Measurements from ENCODE around the gene KIF15. TPM values are rescaled to one million over a fixed set of nuclear protein-coding genes. Genes with fewer than 3 reads are reported as not detected.

KIF15 gene
- total RNA-seq, 4 donors from 2014 or later, result 0.15 to 1.8 (median 0.33) TPM; not detected in 1

DNA sequence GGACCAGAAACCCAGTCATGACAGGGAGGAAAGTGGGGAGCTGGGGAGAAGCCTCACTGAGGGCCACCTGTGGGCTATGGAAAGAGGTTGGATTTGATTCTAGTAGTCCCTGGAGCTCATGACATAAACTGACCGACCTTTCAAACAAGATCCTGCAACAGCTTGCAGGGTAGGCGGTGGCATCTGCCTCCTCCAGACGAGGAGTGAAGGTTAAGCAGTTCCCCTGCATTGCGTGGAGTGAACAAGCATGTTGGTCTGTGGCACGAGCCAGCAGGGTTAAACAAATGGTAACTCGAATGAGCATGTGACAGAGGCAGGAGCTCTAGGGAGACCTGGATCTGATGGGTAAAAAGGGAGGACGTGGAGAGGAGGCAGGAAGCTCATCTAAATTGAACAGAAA lies 125.5 kb downstream of the KIF15 start:
- H3K4me1 ChIP-seq, result peaks cover 4 to 16% of the 10 kb centered on the region in 2 donors
- no peak overlapping the region for H3K27ac ChIP-seq
- no peaks in the 10 kb centered on the region for H3K9me3 ChIP-seq
- intact Hi-C loops (cut with DNase I), result no loop called here
- TF ChIP-seq, protein P1, sequence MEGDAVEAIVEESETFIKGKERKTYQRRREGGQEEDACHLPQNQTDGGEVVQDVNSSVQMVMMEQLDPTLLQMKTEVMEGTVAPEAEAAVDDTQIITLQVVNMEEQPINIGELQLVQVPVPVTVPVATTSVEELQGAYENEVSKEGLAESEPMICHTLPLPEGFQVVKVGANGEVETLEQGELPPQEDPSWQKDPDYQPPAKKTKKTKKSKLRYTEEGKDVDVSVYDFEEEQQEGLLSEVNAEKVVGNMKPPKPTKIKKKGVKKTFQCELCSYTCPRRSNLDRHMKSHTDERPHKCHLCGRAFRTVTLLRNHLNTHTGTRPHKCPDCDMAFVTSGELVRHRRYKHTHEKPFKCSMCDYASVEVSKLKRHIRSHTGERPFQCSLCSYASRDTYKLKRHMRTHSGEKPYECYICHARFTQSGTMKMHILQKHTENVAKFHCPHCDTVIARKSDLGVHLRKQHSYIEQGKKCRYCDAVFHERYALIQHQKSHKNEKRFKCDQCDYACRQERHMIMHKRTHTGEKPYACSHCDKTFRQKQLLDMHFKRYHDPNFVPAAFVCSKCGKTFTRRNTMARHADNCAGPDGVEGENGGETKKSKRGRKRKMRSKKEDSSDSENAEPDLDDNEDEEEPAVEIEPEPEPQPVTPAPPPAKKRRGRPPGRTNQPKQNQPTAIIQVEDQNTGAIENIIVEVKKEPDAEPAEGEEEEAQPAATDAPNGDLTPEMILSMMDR (IDR thresholded peaks at IDR 0.05), result no peak
- TF ChIP-seq POLR2A (IDR thresholded peaks at IDR 0.05), result no peak
- DNase-seq, result no peak
- H3K27me3 ChIP-seq, result no peaks in the 10 kb centered on the region
- H3K36me3 ChIP-seq, result no peaks in the 10 kb centered on the region
- WGBS, 2 donors, result 78 to 84% methylated on average over 7 of the region's 7 CpGs
- H3K4me3 ChIP-seq (replicated peaks in 1 of 3), result no peak overlapping the region

DNA sequence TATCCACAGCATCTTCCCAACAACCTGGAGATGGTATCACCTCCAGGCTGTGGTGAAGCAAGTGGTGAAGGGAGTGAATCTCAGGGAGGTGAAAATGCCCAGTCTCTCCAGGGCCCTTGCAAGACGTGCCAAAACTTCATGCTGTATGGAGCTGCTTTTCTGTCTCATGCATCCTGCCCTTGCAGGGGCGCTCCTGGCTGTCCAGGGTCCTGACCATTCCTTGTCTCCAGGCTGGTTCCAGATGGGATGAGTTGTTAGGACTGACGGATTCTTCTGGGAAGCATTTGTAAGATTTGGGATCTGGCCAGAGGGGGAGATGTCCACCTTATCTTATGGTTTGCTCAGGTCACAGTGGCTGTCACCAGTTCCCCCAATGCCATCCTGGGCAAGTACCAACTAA lies 128.7 kb downstream of the KIF15 start:
- DNase-seq, result no peak
- no peaks in the 10 kb centered on the region for H3K36me3 ChIP-seq
- H3K4me1 ChIP-seq, result no peaks in the 10 kb centered on the region
- 58 to 63% methylated on average over 3 of the region's 3 CpGs for WGBS, 2 donors
- no peak overlapping the region for H3K27ac ChIP-seq
- TF ChIP-seq, protein P1 (IDR thresholded peaks at IDR 0.05), result no peak
- TF ChIP-seq POLR2A (IDR thresholded peaks at IDR 0.05), result no peak
- no peaks in the 10 kb centered on the region for H3K27me3 ChIP-seq
- no peak overlapping the region for H3K4me3 ChIP-seq (replicated peaks in 1 of 3)
- no peaks in the 10 kb centered on the region for H3K9me3 ChIP-seq
- intact Hi-C loops (cut with DNase I), result no loop called here

DNA sequence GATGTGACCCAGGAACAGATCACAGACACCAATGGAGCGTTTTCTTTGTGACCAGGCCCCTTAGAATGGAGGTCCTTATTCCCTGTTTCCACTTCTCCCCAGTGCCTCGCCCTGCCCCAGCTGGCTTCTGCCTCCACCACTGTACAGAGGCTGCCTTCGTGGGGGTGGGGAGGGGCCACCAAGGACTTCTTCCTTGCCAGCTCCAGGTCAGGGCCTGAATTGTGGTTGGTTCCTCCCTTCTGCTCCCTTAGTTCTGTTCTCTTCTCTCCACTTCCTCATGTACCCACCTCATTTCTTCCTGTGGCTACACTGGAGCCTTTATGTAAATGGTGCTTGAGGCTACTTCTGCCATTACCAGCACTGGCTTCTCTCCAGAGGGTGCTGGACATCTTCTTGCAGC lies 129.3 kb downstream of the KIF15 start:
- H3K36me3 ChIP-seq, result no peaks in the 10 kb centered on the region
- TF ChIP-seq, protein P1 (IDR thresholded peaks at IDR 0.05), result no peak
- no peak for TF ChIP-seq POLR2A (IDR thresholded peaks at IDR 0.05)
- WGBS, 2 donors, result 79 to 83% methylated on average over 3 of the region's 3 CpGs
- no peaks in the 10 kb centered on the region for H3K27me3 ChIP-seq
- no peaks in the 10 kb centered on the region for H3K4me1 ChIP-seq
- no peaks in the 10 kb centered on the region for H3K9me3 ChIP-seq
- H3K4me3 ChIP-seq (replicated peaks in 1 of 3), result no peak overlapping the region
- no peak overlapping the region for H3K27ac ChIP-seq
- DNase-seq, result no peak
- intact Hi-C loops (cut with DNase I), result no loop called here

DNA sequence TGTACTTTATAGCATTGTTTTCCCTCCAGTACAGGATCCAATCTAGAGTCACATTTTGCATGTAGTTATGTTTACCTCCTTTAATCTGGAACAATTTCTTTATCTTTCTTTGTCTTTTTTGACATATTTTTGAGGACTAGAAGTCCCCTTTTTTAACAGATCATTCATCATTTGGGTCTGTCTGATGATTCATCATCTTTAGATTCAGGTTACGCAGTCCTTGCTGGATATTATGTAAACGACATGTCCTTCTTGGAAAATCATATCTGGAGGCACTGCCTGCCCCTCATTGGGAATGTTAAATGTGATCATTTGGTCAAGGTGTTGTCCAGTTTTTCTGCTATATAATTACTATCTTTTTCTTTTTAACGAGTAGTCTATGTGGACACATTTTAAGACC lies 131.1 kb downstream of the KIF15 start:
- H3K9me3 ChIP-seq, result no peaks in the 10 kb centered on the region
- no peak overlapping the region for H3K27ac ChIP-seq
- WGBS, 2 donors, result 86 to 91% methylated on average over 3 of the region's 3 CpGs
- intact Hi-C loops (cut with DNase I), result no loop called here
- no peak for DNase-seq
- H3K4me3 ChIP-seq (replicated peaks in 1 of 3), result no peak overlapping the region
- H3K36me3 ChIP-seq, result no peaks in the 10 kb centered on the region
- TF ChIP-seq, protein P1 (IDR thresholded peaks at IDR 0.05), result no peak
- TF ChIP-seq POLR2A (IDR thresholded peaks at IDR 0.05), result no peak
- H3K27me3 ChIP-seq, result no peaks in the 10 kb centered on the region
- H3K4me1 ChIP-seq, result no peaks in the 10 kb centered on the region

DNA sequence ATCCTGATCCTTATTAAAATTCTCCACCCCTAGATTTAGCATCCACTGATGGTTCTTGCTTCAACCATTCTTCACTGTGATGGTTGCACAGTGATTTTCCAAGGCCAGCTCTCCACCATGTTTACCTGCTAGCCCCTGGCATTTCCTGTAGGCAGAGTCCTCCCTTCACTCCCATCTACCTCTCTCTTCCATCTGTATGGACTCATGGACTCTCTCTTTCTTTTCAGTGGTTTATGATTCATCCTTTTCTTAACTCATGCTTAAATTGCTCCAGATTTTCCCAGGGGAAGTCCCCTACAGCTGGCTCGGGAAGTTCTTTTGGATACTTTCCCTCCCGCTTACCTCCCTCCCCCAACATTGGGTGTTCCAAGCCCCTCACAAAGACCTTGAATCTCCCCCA lies 131.5 kb downstream of the KIF15 start:
- no peaks in the 10 kb centered on the region for H3K4me1 ChIP-seq
- H3K27me3 ChIP-seq, result no peaks in the 10 kb centered on the region
- WGBS, 2 donors, result 73 to 75% methylated on average over 2 of the region's 2 CpGs
- no peak for TF ChIP-seq POLR2A (IDR thresholded peaks at IDR 0.05)
- TF ChIP-seq, protein P1 (IDR thresholded peaks at IDR 0.05), result no peak
- H3K9me3 ChIP-seq, result no peaks in the 10 kb centered on the region
- no peak overlapping the region for H3K27ac ChIP-seq
- intact Hi-C loops (cut with DNase I), result no loop called here
- no peak for DNase-seq
- no peaks in the 10 kb centered on the region for H3K36me3 ChIP-seq
- no peak overlapping the region for H3K4me3 ChIP-seq (replicated peaks in 1 of 3)

Data from thyroid gland (tissue), 4 donors.